GM12891 (cell line): ENCODE results near the gene ZNF646.
A peak's percentile ranks its signal among the peaks of the same experiment; 100 is the strongest.

Experiments
- DNase-seq: peaks from one replicate; pipeline ENCODE4 v3.0.0; 2011; ENCODE audit warnings: low spot score; ENCODE audit not compliant: insufficient read length
- FAIRE-seq: peaks from 2 replicates; lab custom pipeline; 2011; peaks lifted over from hg19 to GRCh38; lab: Jason Lieb, UNC
- PAX5 ChIP-seq: IDR thresholded peaks from 2 replicates; pipeline ENCODE4 v1.6.1; 2011; ENCODE audit warnings: low read length, moderate library complexity, mild to moderate bottlenecking; ENCODE audit not compliant: insufficient read depth, severe bottlenecking
- POLR2A ChIP-seq: IDR thresholded peaks from 2 replicates; pipeline ENCODE4 v1.6.1; 2011; ENCODE audit warnings: low read depth, low read length, control low read depth
- POLR2AphosphoS5 ChIP-seq: IDR thresholded peaks from 2 replicates; pipeline ENCODE4 v1.6.1; 2011; ENCODE audit warnings: low read depth, low read length, control low read depth
- POU2F2 ChIP-seq: IDR thresholded peaks from 2 replicates; pipeline ENCODE4 v1.6.1; 2011; ENCODE audit warnings: low read depth, mild to moderate bottlenecking, control low read depth, low read length, moderate library complexity
- SPI1 ChIP-seq: IDR thresholded peaks from 2 replicates; pipeline ENCODE4 v1.6.1; 2011; ENCODE audit warnings: low read depth, low read length, control low read depth
- TAF1 ChIP-seq: IDR thresholded peaks from 2 replicates; pipeline ENCODE4 v1.6.1; 2011; ENCODE audit warnings: low read depth, low read length, control low read depth

Gene ZNF646

GRCh38 chr16:31106509-31107464 is 32.6 kb downstream of the ZNF646 start:
- FAIRE-seq (no peak), DNase-seq (no peak)
- TF ChIP-seq POU2F2: no peak
- TF ChIP-seq SPI1: no peak
- no peak for TF ChIP-seq PAX5
- no peak for TF ChIP-seq POLR2A
- no peak for TF ChIP-seq POLR2AphosphoS5
- no peak for TF ChIP-seq TAF1

GRCh38 chr16:31107465-31107867 is 33.2 kb downstream of the ZNF646 start:
- no peak for TF ChIP-seq PAX5
- no peak for TF ChIP-seq POU2F2
- TF ChIP-seq POLR2A: no peak
- TF ChIP-seq SPI1: no peak
- no peak for TF ChIP-seq TAF1
- no peak for TF ChIP-seq POLR2AphosphoS5
- DNase-seq (no peak), FAIRE-seq (no peak)

- FAIRE-seq (peak; percentile 93), DNase-seq (peak; percentile 93)
- TF ChIP-seq PAX5: no peak
- no peak for TF ChIP-seq POLR2A
- TF ChIP-seq POLR2AphosphoS5: no peak
- no peak; the same call in 1 of the 2 replicates for TF ChIP-seq POU2F2
- no peak for TF ChIP-seq TAF1
- no peak for TF ChIP-seq SPI1
Observed at GRCh38 chr16:31108035-31108793, 34.0 kb downstream of the ZNF646 start, which contains the start of gene BCKDK. Gene BCKDK, plus strand, starts transcription at chr16:31108386. Its CDS starts 838 bp downstream, at chr16:31109224.

GRCh38 chr16:31108794-31109558 is 34.8 kb downstream of the ZNF646 start:
- no peak for TF ChIP-seq POU2F2
- no peak for TF ChIP-seq SPI1
- no peak for TF ChIP-seq POLR2AphosphoS5
- TF ChIP-seq PAX5: no peak
- no peak for TF ChIP-seq TAF1
- TF ChIP-seq POLR2A: no peak
- no peak for FAIRE-seq
- no peak for DNase-seq

GRCh38 chr16:31109622-31110021 is 35.4 kb downstream of the ZNF646 start:
- DNase-seq (no peak), FAIRE-seq (no peak)
- no peak for TF ChIP-seq SPI1

- FAIRE-seq (no peak), DNase-seq (no peak)
- TF ChIP-seq PAX5 (no peak), SPI1 (no peak), POLR2A (no peak), POU2F2 (no peak), TAF1 (no peak), POLR2AphosphoS5 (no peak)
Observed at GRCh38 chr16:31110106-31111034, 36.1 kb downstream of the ZNF646 start.

- TF ChIP-seq TAF1 (no peak), SPI1 (no peak), POU2F2 (no peak), POLR2A (no peak), POLR2AphosphoS5 (no peak), PAX5 (no peak)
- FAIRE-seq (no peak), DNase-seq (no peak)
Observed at GRCh38 chr16:31111881-31112466, 37.8 kb downstream of the ZNF646 start.

GRCh38 chr16:31112711-31113110 is 38.5 kb downstream of the ZNF646 start:
- DNase-seq: no peak
- no peak for TF ChIP-seq POU2F2
- no peak for TF ChIP-seq TAF1
- no peak for TF ChIP-seq SPI1
- no peak for TF ChIP-seq POLR2AphosphoS5
- TF ChIP-seq POLR2A: no peak
- no peak for TF ChIP-seq PAX5
- no peak for FAIRE-seq
